ENCODE measurements around the gene PCDHA8.
"Not testable (repeated sequence)": the region's sequence is repeated elsewhere in the genome, so short reads cannot be mapped to it uniquely, and the experiment has no call there.

PCDHA8 gene

GRCh38 chr5:140828362-140828737 lies 12.6 kb upstream of the PCDHA8 start:
- DNase-seq = no peak

GRCh38 chr5:140829511-140830501 lies 11.2 kb upstream of the PCDHA8 start:
- DNase-seq = not testable (repeated sequence)

GRCh38 chr5:140833993-140834392 lies 7.0 kb upstream of the PCDHA8 start, which contains the start of gene PCDHA7:
Gene PCDHA7, plus strand, starts transcription at chr5:140834269. Its CDS starts 115 bp downstream, at chr5:140834384.
- DNase-seq = peak; percentile 39

GRCh38 chr5:140834439-140835008 lies 6.5 kb upstream of the PCDHA8 start:
- DNase-seq = peak; percentile 21

GRCh38 chr5:140835622-140836510 lies 5.1 kb upstream of the PCDHA8 start:
- DNase-seq = no peak

- DNase-seq = no peak
These were observed 2.1 kb downstream of the PCDHA8 start for GRCh38 chr5:140842798-140843733.

- not testable (repeated sequence) for DNase-seq
These were observed 7.4 kb downstream of the PCDHA8 start, which contains the start of gene PCDHA9 for GRCh38 chr5:140848139-140849102. Gene PCDHA9, plus strand, starts transcription at chr5:140848382. Its CDS starts 114 bp downstream, at chr5:140848496.

- DNase-seq = not testable (repeated sequence)
These were observed 9.0 kb downstream of the PCDHA8 start for GRCh38 chr5:140849831-140850634.

GRCh38 chr5:140855772-140856674 lies 15.0 kb downstream of the PCDHA8 start, which contains the start of gene PCDHA10:
Gene PCDHA10, plus strand, starts transcription at chr5:140855897. Its CDS starts 152 bp downstream, at chr5:140856049.
- no peak for DNase-seq

- no peak for DNase-seq
These were observed 16.4 kb downstream of the PCDHA8 start for GRCh38 chr5:140857177-140857986.

- DNase-seq = no peak
These were observed 16.9 kb downstream of the PCDHA8 start for GRCh38 chr5:140857987-140858240.

- no peak for DNase-seq
These were observed 21.7 kb downstream of the PCDHA8 start for GRCh38 chr5:140862441-140863295.

GRCh38 chr5:140868721-140869554 lies 28.0 kb downstream of the PCDHA8 start, which contains the start of gene PCDHA11:
Gene PCDHA11, plus strand, starts transcription at chr5:140868957. Its CDS starts 147 bp downstream, at chr5:140869104.
- DNase-seq = no peak

GRCh38 chr5:140869555-140869886 lies 28.5 kb downstream of the PCDHA8 start:
- no peak for DNase-seq
